Fibroblast of peridontal ligament (primary cell): ENCODE data around the gene MDC1.
"Not testable (repeated sequence)": the region's sequence is repeated elsewhere in the genome, so short reads cannot be mapped to it uniquely, and the experiment has no call there.

Experiments used
- DNase-seq: peaks from one replicate; pipeline ENCODE4 v3.0.0-alpha.2; 2010; ENCODE audit errors: extremely low read depth

Gene MDC1

DNA sequence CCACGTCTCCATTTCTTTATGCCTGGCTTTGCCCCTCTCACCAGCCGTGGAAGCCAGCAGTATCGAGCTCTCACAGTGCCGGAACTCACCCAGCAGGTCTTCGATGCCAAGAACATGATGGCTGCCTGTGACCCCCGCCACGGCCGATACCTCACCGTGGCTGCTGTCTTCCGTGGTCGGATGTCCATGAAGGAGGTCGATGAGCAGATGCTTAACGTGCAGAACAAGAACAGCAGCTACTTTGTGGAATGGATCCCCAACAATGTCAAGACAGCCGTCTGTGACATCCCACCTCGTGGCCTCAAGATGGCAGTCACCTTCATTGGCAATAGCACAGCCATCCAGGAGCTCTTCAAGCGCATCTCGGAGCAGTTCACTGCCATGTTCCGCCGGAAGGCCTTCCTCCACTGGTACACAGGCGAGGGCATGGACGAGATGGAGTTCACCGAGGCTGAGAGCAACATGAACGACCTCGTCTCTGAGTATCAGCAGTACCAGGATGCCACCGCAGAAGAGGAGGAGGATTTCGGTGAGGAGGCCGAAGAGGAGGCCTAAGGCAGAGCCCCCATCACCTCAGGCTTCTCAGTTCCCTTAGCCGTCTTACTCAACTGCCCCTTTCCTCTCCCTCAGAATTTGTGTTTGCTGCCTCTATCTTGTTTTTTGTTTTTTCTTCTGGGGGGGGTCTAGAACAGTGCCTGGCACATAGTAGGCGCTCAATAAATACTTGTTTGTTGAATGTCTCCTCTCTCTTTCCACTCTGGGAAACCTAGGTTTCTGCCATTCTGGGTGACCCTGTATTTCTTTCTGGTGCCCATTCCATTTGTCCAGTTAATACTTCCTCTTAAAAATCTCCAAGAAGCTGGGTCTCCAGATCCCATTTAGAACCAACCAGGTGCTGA, 7.0 kb upstream of the MDC1 start:
- not testable (repeated sequence) for DNase-seq

DNA sequence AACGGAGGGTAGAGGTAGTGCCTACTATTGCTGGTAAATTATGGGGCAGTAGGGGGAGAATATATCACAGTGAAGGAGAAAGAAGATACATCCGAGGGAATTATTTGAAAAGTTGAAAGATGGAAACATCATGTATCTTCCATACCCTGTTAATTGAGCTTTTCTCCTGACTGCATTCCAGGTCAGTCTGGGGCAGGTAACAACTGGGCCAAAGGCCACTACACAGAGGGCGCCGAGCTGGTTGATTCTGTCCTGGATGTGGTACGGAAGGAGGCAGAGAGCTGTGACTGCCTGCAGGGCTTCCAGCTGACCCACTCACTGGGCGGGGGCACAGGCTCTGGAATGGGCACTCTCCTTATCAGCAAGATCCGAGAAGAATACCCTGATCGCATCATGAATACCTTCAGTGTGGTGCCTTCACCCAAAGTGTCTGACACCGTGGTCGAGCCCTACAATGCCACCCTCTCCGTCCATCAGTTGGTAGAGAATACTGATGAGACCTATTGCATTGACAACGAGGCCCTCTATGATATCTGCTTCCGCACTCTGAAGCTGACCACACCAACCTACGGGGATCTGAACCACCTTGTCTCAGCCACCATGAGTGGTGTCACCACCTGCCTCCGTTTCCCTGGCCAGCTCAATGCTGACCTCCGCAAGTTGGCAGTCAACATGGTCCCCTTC, 6.2 kb upstream of the MDC1 start:
- not testable (repeated sequence) for DNase-seq

DNA sequence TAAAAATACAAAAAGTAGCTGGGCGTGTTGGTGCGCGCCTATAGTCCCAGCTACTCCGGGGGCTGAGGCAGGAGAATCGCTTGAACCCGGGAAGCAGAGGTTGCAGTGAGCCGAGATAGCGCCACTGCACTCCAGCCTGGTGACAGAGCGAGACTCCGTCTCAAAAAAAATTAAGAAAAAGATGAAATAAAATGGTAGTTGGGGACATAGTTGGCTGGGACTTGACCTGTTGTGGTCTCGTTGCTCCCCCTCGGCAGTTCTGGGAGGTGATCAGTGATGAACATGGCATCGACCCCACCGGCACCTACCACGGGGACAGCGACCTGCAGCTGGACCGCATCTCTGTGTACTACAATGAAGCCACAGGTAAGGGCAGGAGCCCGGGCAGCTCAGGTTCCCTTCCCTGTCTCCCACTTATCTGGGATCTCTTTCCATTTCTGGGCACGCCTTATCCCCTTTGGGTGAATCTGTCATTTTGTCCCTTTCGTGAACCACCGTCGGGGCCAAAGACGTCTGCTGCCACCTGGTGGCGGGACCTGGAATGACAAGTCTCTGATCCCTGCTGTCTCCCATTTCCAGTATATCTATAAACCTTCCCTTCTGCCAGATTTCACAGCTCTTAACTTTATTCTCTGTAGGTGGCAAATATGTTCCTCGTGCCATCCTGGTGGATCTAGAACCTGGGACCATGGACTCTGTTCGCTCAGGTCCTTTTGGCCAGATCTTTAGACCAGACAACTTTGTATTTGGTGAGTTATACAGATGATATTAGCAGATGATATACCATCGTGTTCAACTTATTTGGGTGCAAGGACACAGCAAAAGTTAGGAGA, 5.4 kb upstream of the MDC1 start:
- peak; percentile 79 for DNase-seq

DNA sequence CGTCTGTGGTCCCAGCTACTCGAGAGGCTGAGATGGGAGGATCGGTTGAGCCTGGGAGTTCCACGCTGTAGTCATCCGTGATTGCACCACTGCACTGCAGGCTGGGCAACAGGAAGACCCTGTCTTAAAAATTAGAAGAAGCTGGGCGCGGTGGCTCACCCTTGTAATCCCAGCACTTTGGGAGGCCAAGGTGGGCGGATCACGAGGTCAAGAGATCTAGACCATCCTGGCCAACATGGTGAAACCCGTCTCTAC, 4.9 kb upstream of the MDC1 start:
- DNase-seq: peak; percentile 51

GRCh38 chr6:30721198-30722024, 4.3 kb upstream of the MDC1 start:
- peak; percentile 84 for DNase-seq

- peak; percentile 25 for DNase-seq
These were observed 3.7 kb upstream of the MDC1 start for GRCh38 chr6:30720738-30721197.

- peak; percentile 96 for DNase-seq
These were observed 3.0 kb upstream of the MDC1 start, which contains the start of gene TUBB for GRCh38 chr6:30719791-30720737. Gene TUBB, plus strand, starts transcription at chr6:30720352. Its CDS starts 155 bp downstream, at chr6:30720507.

DNA sequence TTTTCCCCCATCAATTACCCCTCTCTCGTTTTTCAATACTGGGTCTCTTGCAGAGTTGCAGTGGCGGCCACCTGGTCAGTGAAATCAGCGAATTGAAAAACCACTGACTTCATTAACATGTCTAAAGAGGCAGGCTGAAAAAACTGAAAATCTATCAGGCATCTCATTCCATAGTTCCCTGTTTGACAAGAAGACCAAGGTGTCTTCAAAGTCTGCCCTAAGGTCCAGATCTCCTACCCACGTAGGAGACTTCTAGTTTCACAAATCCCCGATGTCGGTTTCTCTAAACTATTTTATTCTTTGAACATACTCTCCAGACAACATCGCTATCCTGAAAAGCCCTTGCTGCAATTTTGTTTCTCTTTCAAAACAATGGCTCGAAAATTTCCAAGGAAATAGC, 2.3 kb upstream of the MDC1 start:
- DNase-seq: no peak

- not testable (repeated sequence) for DNase-seq
These were observed 1.0 kb upstream of the MDC1 start for GRCh38 chr6:30717845-30718720.

DNA sequence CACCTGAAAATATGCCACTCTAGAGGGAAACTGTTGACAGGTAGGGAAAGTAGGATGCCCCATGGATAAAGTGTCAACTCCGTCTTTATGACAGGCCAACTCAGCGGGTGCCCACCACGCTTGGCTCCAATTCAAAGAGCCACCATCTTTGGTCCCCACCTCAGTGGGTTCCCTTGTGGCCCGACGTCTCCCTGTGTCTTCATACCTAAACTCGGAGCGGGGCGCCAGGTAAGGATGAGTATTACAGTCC, 277 bp downstream of the MDC1 start:
- no peak for DNase-seq

DNA sequence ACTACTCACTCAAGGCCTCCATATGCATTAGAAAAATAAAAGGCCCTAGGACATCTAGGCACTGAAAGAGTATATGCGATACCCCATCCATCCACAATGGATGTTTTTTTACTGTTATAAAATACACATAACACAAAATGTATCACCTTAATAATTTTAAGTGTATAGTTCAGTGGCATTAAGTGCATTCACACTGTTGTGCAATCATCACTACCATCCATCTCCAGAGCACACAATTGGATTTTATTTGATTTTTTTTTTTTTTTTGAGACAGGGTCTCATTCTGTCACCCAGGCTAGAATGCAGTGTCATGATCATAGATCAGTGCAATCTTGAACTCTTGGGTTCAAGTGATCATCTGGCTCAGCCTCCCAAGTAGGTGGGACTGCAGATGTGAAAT, 2.8 kb downstream of the MDC1 start:
- DNase-seq: no peak

DNA sequence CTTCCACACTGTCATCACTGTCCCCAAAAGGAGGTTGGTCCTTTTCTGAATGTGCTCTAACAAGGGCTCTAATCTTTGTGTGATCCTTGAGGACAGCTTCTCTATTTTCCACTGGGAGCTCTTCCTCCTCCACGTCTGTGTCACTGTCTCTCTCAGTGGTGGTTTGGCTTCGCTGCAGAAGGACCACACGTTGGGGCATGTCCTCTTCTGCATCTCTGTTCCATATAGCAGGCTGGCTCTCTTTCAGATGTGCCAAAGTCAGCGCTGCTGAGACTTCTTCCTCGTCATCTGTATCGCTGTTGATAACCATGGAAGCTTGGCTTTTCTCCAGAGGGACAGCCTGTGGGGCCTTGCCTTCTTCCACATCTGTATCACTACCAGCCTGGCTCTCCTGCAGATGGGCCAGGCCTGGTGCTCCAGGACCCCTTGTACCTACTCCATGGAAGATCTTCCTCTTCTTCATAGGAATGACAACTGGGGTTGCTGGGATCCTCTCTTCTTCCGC, 4.6 kb downstream of the MDC1 start:
- DNase-seq: no peak

DNA sequence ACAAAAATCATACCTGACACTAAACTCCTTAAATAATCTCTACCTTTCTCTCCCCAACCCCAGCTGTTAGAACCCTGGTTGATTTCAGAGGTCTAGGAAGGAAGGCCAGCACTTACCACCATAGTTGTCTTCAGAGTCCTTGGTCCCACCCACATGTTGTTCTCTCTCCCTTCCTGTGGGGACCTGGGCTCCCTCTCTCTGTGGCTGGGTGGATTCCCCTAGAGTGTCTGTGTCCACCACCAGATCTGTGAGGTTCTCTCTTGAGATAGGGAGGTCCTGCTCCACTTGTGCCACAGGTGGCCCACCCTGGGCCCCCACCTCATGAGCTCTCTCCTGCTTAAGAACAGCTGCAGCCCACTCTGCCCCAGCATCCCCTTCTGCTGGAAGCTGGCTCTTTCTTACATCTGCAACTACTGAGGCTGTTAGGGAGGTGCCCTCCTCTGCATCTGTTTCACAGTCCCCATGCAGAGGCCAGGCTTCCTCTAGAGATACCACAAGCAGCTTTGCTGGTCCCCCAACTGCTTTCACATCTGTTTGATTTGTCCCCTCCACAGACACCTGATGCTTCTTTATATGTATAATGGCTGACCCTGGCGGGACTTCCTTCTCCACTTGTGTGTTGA, 5.2 kb downstream of the MDC1 start:
- no peak for DNase-seq

GRCh38 chr6:30709101-30709868, 7.8 kb downstream of the MDC1 start:
- no peak for DNase-seq

DNA sequence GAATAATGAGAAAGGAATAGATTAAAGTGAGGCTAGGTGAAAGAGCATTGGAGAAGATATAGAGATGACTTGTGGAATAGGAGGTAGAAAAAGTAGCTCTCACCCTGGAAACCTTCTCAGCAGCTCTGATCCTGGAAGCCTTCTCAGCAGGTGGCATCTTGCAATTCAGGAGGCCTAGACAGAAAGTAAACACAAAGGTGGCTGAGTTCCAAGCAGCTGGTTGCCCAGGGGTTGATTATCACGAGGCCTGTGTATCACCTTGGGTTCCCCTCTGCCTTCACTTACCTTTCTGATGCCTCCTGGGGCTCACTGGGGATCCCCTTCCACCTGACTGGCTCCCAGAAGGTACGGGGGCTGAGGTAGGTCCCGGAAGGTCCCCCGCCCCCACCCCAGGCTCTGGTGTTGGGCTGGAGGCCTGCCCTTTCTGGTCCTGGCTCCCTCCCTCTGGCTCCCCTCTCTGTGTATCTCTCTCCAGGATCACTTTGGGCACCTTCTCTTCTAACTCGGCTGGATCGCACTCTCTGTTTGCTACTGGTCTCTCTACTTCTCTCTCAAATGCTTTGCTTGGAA, 9.7 kb downstream of the MDC1 start:
- DNase-seq: no peak

DNA sequence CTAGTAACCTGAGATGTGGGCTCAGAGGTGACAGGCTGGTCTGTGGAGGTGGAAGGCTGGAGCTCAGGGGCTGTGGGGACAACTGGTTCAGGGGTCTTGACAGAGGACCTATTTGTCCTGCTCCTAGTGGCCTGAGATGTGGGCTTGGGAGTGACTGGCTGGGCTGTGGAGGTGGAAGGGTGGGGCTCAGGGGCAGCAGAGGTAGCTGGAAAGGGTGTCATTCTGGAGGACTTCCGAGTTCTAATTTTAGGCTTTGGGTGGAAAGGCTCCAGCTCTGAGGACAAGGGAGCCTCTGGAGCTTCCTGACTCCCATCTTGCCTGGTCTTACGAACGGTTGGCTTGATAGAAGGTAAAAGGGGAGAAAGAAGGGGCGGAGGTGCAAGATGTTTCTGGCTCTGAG, 11.5 kb downstream of the MDC1 start:
- DNase-seq: no peak

- no peak for DNase-seq
These were observed 13.3 kb downstream of the MDC1 start for GRCh38 chr6:30703821-30704220.

- no peak for DNase-seq
These were observed 14.1 kb downstream of the MDC1 start for GRCh38 chr6:30703011-30703410.
